Right ventricle myocardium superior (tissue), 1 donor: ENCODE results near the gene C2orf49. TPM values are rescaled to one million over a fixed set of nuclear protein-coding genes. Genes with fewer than 3 reads are reported as not detected.

Experiments
- ATAC-seq: fragments of 200-7000 bp; cut with Tn5 transposase; one replicate; pipeline ENCODE4 v1.9.1; 2020; ENCODE audit warnings: mild to moderate bottlenecking; ENCODE audit not compliant: poor library complexity
- DNase-seq: peaks from one replicate; pipeline ENCODE4 v3.0.0-alpha.2; 2020
- intact Hi-C: fragments of 100-400 bp; cut with DNase I; formaldehyde crosslinking; loops from one replicate; pipeline ENCODE4 v1.11.2; 2022
- total RNA-seq: library from RNA; stranded (reverse); fragmentation: NEBNext Ultra II Directional; extraction: Animal tissue kit (Norgen Biotek cat#: 25700); gene quantifications from one replicate; pipeline ENCODE4 v1.2.1, GENCODE V29; 2021
- donor health status: DM: no; HTN: yes; CAD: no; lungs with severe emphysema.

The C2orf49 gene
- total RNA-seq, 1 donor from 2014 or later: 18.7 TPM

DNA sequence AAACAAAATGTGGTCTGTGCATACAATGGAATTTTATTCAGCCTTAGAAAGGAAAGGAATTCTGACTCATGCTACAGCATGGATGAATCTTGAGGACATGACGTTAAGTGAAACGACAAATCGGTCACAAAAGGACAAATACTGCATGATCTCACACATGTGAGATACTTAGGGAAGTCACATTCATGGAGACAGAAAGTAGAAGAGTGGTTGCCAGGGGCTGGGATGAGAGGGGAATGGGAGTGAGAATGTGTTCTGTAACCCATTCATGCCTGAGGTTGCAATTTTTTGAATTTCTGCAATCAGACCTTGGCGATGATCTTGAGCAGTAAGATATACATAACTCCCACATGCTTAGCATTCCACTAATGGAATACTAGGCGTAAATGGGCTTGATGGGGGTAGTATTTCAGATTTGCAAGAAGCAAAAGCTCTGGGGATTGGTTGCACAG is 39.5 kb downstream of the C2orf49 start:
- ATAC-seq: no peak
- DNase-seq: no peak
- intact Hi-C loops: no loop called here

DNA sequence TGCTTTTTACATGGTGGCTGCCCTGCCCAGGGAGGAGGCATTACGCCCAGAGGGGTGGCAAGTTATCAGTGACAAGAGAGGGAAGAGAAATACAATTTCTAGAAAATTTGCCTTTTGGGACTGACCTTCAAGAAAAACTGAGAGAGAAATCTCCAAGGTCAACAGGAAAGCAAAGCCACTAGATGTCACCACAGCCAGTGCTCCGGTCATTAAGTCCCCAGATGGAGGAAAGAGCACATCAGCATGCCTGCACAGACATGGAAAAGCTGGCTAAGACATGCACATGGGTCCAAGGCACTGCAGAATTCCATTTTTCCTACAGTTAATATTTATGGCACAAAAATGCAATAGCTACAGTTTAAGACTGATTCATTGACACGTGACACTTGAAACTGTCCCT is 40.5 kb downstream of the C2orf49 start:
- ATAC-seq (no peak), DNase-seq (no peak)
- intact Hi-C loops: no loop called here

DNA sequence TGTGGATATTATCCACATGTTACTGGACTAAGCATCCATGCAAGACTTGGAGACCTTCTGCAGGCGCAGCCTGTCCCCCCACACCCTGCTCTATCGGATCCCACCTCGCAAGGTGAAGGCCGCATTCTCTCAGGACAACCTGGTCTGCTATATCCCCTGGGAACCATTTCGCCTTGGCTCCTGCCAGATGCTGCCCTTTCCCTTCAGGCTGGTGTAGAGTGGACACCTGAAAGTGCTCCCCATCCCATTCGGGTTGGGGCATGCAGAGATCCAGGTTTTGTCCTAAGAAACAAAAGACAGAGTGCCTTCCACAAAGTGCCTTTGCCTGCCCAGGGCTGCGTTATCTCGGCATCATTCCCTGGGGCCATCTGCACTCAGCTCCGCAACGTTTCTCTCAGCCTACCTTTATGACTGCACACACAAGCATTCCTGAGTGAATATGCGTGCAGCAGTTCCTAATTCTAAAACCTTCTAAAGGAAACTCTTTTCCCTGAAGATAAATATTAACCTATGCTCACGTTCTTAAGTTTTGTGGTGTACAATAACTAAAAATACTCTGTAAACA is 41.0 kb downstream of the C2orf49 start:
- no peak for DNase-seq
- intact Hi-C loops: no loop called here

DNA sequence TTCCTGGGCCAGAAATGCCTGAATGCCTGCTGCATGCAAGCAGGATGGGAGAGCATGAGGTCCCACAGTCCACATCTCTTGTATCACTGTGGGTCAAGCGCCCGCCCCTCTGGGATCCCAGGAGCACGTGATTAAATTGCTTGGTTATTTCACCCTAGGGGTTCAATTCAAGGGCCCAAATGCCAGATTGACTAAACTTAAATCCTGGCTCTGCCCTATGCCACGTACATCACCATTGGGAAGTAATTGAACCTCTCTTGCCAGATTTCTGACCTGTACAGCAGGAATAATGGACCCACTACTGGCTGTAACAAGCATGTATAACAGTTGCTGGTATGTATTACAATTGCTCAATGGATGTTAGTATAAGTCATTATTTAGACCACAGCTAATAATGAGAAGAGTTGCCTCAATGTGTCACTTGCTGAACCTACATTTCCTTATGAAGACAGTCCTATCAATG is 41.6 kb downstream of the C2orf49 start:
- intact Hi-C loops: no loop called here
- no peak for ATAC-seq
- DNase-seq: no peak

More for the DNA sequence above, 41.0 kb downstream of the C2orf49 start:
- ATAC-seq: no peak

DNA sequence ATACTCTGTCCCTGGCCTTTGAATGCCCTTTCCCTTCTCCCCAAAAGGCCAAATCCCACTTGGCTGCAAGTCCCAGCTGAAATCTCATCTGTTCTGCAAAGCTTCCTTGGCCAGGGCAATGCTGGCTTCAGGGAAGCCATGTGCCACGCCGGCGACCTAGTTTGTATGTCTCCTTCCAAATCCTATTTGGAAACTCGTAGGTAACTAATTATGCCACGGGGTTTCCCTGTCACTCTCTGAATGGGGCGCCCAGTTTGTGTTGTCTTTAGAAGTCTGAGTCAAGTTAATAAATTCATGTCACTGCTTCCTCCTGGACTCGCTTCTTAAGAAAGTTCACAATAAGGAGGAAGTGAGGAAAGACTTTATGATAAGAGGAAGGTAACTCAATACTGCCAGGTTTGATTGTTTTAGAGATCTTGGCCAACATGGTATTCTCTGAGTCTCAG is 42.4 kb downstream of the C2orf49 start:
- DNase-seq (no peak), ATAC-seq (no peak)
- intact Hi-C loops: no loop called here

DNA sequence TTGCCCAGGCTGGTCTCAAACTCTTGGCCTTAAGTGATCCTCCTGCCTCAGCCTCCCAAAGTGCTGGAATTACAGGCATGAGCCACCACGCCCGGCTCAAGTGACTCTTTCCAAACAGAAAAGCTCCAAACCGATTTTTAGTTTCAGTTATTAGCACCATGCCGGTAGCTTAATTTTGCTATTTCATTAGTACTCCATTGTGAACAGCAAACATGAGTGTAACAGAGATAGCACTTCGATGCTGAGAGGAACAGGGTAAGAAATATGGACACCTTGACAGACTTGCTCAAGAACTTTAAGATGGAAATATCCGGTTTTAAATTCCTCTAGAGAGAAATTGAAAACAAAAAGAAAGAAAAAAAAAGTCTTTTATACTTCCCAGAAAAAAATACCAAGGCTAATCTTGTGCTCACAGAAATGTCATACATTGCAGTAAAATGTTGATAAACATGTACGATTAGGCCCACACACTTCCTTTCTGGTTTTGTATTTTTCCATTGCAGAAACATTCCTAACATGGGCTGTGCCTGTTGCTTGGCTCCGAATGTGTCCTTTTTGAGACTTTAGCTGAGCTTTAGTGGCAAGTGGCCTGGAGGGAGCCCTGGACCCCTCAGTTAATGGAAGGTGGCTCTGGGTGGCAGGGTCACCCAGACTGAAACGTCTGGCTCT is 43.2 kb downstream of the C2orf49 start:
- intact Hi-C loops: no loop called here
- no peak for DNase-seq
- ATAC-seq: no peak

DNA sequence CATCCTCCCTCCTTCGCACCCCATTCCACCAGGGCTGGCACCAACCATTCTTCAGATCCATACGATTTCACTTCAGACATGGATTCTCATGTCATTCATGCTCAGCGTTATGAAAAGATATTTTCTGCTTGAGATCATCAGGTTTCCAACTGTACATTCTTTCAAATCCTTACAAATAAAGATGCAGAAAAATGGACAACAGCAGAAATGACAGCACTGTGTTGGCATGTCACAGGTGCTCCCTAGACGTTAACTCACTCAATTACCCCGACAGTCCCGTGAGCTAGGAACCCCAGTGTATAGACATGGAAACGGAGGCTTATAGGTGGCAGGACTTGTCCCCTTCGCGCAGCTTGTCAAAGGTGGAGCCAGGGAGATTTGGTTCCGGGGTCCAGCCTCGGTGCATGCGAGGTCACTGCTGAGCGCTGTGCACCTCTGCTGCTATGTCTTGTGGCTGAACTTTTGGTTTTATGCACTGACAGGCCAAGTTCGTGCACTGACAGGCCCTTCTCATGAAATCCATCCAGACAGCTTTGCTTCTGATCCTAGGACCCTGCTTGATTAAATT is 43.8 kb downstream of the C2orf49 start:
- peak; percentile 1 for ATAC-seq
- intact Hi-C loops: no loop called here
- no peak for DNase-seq

DNA sequence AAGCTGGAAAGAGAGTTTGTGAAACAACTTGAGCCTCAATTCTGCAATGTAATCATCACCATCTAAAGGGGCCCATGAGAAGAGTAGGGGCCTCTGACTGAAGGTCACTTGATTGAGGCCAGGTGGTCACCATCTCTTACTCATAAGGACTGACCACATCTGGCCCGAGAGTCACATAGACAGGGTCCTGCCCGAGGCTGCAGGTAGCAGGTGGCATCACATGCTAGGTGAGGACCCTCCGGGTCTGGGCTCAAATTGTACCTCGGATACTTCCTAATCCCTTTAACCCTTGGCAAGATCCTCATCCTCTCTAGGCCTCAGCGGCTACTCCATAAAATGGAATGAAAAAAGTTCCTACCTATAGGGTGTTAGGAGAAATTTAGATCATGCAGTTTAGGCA is 44.8 kb downstream of the C2orf49 start:
- DNase-seq (no peak), ATAC-seq (no peak)
- intact Hi-C loops: no loop called here

DNA sequence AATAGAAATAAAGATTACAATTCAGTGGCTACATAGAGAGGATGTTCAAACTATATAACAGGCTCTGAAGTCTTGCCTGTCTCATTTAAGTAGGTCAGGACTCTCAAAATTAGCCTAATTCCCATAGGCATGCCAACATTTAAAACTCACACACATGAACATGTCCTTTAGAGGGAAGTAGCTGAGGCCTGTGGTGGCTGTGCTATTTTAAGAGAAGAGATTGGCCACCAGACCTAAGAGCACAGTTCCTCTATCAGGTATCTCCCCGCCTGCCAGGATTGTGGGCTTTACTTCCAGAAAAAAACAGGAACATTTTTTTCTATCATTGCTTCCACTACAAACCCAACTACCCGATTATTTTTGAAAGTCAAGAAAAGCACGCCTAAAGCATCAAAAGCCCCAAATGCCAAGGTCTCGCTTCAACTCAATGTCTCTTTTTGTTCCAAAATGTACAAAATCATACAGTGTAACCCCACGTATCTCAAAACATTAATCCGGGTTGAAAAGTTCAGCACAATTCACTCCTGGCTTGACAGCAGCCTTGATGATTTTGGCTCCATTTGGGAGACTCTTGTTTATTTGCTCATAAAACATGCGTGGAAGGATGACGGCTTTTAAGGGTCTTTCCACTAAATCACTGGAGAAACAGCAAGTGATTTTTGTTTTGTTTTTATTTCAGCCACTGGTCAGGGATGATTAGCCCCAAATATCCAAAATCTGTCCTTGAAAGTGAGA is 46.3 kb downstream of the C2orf49 start:
- intact Hi-C loops: no loop called here
- DNase-seq: no peak
- peak; percentile 19 for ATAC-seq

DNA sequence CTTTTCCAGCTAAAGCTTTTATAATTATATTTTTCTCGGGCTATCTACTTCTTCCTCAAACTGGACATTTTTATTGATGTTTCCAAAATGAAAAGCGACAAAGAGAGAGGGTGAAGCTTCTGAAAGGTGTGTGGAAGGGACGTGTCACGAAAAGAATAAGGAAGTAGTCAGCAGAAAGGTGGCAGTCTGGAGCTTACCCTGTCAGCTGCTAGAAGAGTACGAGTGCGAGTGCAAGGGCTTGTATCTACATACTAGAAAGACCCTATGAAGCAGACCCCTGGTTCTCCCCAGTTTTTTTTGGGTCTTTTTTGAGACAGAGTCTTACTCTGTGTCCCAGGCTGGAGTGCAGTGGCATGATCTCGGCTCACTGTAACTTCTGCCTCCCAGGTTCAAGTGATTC is 46.9 kb downstream of the C2orf49 start:
- ATAC-seq: no peak
- intact Hi-C loops: no loop called here
- no peak for DNase-seq

DNA sequence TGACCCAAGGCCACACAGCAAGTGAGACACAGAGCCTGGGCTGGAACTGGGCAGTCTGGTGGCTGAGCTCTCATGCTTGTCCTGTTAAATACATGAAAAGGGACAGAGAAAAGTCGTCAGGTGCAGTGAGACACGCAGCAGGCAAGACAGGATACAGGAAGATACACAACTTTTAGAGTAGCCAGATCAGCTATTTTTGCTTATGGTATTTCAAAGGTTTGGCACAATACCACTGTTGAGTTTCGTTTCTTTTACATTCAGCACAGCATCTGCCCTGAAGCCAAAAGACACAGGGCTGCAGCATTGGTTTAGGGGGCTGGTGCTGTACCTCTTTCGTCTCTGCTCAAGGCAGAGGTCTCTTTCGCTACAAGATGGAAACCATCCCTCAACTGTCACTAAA is 47.5 kb downstream of the C2orf49 start:
- intact Hi-C loops: no loop called here
- ATAC-seq (no peak), DNase-seq (no peak)

DNA sequence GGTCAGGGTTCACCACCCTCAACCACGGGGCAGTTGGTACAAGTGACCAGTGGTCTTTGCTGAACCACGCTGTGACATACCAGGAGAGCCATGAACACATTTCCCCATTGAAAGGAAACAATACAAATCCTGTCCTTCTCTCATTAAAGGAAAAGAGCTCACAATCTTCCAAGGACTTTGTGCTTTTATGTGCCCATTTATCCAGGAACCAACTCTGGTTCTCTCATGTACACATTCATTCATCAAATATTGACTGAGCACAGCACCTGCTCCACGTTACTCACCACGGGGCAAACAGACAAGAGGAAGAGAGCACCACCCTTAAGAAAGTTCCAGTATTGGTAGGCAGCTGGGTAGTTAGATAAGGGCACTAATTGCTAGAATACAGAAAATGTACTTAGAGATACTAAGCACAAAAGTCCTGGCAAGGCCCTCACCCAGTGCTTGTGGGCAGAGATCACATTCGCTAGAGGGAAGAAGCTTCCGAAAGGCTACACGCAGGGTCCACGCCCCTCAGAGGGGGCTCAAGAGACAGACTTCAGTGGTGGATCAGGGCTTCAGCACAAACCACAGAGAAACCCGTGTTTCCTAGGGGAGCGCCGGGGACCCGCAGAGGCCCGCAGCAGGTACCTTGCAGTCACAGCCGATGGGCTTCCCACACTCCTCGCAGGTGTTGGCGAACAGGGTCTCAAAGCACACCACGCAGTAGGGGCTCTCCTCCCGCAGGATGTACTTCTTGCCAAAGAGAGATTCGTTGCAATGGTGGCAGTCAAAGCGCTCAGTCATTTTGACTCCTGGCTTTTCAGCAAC is 48.6 kb downstream of the C2orf49 start:
- no peak for DNase-seq
- no peak for ATAC-seq
- intact Hi-C loops: no loop called here

DNA sequence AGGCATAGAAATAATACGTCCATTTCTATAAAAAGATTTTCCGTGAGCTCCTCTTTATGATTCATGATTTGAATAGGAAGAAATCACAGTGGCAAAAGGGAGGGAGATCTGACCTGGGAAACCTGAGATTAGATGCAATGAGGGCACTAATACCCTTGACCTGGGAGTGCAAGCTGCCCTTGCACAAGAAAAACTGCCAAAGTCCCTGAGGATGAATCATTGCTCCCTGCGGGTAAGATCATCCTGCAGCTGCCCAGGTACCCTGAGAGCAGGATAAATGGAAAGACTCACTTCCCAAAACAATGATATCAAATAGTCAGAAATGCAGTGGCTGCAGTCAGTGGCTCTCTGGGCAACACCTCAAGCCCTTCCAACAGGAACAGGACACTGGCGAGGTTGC is 49.9 kb downstream of the C2orf49 start:
- DNase-seq (no peak), ATAC-seq (no peak)
- intact Hi-C loops: no loop called here

DNA sequence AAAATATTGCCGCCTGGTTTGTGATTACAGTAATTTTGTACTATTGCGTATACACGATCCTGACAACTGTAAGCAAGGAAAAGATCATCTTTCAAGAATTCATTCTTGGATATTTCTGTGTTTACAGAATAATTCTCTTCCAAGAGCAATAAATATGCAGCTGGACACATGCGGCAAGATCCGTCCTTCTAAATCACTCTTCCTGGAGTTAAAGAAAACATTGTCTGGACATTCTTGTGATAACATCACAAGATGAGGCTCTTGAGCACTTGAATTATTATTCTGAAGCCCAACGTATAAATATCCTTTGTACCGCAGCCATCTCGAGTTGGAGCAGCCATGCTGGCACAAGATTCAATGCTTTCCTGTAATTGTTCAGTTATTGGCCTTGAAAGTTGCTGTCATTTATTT is 51.6 kb downstream of the C2orf49 start:
- ATAC-seq: no peak
- intact Hi-C loops: no loop called here
- DNase-seq: no peak

DNA sequence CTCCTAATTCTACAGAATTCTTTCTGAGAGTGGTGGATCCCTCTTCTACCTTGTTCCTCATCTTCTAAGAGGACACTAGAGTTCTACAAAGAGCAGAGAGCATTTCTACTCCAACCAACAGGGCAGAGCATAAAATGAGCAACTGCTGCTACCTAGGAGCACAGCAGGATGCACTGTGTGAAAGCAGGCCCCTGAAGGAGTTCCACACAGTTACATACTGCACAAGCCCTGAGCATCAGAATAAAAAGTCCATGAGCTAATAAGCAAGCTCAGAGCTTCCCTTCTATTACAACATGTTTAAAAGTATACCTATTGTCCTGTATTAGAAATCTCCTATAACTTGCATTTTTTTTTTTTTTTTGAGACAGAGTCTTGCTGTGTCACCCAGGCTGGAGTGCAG is 53.1 kb downstream of the C2orf49 start:
- intact Hi-C loops: no loop called here
- no peak for DNase-seq
- no peak for ATAC-seq

DNA sequence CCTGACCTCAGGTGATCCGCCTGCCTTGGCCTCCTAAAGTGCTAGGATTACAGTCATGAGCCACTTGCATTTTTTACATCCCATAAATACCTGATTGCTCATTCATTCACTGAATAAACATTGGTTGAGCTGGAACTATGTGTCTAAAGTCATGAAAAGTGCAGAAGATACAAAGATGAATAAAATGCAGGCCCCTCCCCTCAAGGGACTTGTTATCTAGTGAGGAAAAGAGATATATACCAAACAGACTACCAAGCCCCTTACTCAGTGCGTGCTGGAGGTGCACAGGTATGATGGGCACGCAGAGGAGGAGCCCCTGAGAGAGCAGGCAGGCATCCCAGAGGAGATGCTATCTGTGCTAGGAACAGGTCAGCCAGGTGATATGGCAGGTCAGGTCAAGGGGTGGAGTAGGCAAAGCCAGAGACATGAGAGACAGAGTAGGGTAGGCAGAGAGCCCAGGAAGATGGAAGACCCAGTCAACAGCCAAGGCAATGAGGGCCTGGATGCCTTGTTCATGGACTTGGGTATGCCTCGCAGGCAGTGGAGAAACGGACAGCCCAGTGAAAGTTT is 53.8 kb downstream of the C2orf49 start:
- ATAC-seq (no peak), DNase-seq (no peak)
- intact Hi-C loops: no loop called here

DNA sequence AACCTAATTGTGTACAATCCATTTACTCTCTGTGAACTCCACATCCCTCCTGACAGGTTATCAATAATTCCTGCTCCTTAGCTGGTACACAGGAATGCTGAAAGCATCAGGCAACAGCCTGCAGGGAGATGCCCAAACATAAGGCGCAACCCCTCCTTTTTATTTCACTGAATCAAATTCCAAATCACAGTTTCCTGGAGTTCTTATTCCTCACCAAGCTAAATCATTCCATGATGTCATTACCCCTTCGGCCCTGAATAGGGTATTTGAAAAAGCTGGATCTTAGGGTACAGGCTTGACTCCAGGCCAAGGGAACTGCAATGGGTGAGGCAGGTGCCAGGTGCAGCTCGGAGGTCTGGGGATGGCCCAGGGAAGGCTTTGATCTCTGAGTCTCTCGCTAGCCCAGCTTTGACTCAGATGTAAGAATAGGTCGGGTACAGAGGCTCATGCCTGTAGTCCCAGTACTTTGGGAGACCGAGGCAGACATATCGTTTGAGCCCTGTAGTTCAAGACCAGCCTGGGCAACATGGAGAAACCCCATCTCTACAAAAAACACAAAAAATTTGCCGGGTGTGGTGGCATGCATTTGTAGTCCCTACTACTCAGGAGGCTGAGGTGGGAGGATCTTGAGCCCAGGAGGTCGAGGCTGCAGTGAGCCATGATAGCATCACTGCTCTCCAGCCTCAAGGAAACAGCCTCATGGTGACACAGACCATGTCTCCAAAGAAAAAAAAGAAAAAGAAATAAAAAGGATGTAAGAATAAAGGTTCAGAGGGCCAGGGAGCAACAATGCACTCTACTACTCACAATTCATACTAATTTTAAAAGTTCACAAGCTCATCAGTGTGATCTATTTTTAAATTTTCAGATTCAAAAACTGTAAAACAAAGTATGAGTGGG is 54.7 kb downstream of the C2orf49 start:
- no peak for ATAC-seq
- no peak for DNase-seq
- intact Hi-C loops: no loop called here
